AG08395 (cell line): ENCODE data around the gene ARHGEF7.

Experiments
- DNase-seq: peaks from one replicate; pipeline ENCODE4 v3.0.0; 2012; ENCODE audit warnings: mixed read lengths, low spot score

Gene ARHGEF7

GRCh38 chr13:111111376-111111937 is 3.7 kb upstream of the ARHGEF7 start:
- no peak for DNase-seq

- no peak for DNase-seq
Observed at GRCh38 chr13:111112196-111112595, 2.9 kb upstream of the ARHGEF7 start.

DNA sequence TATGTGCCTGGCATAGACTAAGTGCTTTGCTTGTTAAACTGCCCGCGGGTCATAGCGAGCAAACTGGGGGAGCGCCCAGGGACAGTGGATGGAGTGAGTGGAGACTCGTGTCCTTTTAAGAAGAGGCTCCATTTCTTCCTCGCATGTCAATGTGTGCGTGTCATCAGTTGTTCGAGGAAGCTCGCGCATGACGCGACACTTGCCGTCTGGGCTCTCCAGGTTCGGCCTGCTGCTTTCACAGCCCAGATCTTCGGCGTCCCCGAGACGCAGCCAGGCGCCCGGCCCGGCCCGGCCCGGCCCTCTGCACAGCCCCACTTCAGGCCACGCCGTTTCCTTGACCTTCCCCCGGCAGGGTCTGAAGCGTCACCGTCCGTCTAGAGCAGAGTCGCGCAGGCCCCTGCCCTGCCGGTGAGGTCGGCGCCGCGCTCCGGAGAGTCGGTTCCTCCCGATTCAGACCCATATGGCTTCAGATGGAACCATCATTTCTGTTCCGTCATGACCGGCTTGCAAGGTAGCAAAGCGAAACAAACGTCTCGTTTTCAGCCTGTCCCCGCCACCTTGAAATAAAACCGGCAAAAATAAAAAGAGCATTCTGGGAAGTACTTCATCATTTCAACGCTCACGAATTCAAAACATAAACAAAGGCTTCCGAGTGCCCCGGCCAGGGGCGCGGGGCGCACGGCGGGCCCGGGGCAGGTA is 599 bp upstream of the ARHGEF7 start:
- DNase-seq: peak; percentile 60

GRCh38 chr13:111115965-111116521 is 933 bp downstream of the ARHGEF7 start:
- peak; percentile 78 for DNase-seq

DNA sequence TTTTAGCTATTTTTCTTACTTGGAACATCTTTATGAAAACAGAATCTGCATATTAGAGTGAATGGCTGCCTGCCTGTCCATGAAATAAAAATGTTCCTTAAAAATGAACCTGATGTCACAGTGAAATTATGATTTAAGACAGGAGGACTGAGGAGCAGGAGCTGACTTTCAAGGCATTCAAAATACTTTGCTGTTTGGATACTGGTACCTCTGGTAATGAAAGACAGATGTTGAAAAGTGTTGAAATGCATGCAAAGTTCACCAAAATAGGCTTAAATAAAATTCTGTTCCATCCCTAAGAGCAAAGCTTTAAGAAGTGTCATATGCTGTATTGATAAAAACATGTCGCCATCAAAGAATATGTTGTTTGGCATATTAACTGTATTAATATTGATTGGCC is 1.7 kb downstream of the ARHGEF7 start:
- DNase-seq: peak; percentile 21

DNA sequence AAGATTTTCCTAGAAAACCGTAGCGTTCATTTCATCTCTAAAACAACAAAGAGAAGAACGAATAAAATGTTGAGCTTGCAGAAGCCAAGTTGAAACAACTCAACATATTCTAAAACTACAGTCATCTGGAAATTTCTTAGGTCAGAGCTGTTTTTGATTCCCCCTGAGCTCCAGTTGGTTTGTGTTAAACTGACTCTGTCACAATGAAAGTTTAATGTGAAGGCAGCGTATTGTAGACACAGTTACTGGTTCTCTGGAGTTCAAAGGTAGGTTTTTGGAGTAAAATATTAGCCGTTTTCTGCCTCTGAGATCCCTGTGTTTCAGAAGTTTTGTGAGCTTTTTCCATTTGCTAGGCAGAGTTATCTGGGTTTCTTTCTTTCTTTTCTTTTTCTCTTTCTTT is 2.2 kb downstream of the ARHGEF7 start:
- DNase-seq: no peak

DNA sequence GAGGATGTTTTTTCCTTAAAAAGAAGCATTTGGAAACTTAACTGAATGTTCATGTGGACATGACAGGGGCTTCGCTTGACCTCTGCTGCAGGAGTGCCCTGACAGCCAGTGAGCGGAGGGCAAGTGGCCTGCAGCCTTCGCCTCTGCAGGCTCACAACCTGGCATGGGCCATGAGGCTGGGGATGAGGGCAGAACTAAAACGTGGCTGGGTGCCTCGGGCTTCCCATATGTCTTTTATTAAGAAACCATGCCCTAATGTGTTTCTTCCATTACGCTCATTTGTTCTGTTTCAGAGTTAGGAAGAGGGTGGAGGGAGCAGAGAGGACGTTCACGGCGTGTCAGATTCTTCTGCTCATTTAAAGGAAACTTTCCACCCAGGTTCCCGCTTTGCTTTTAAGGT is 2.9 kb downstream of the ARHGEF7 start:
- no peak for DNase-seq

GRCh38 chr13:111118898-111119607 is 3.9 kb downstream of the ARHGEF7 start:
- DNase-seq: no peak

DNA sequence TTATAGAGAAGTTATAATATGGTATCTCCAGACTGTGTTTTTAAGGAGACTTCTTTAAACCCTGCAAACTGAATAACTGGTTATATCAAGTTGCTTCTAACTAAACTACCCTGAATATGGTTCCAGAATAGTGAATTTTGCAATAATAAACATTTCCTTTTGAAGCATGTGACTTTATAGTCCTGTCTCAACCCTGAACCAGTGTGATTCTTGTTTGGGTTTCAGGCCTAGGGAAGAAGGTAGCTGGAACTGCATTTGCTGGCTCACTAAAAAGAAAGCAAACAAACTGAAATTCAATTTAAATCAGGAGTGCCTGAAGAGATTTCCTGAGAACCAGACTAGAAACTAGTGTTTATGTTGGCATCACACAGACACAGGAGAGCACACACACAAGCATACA is 4.9 kb downstream of the ARHGEF7 start:
- DNase-seq: no peak

- DNase-seq: no peak
Observed at GRCh38 chr13:111120422-111120821, 5.3 kb downstream of the ARHGEF7 start.

GRCh38 chr13:111120913-111121312 is 5.8 kb downstream of the ARHGEF7 start:
- no peak for DNase-seq

GRCh38 chr13:111121506-111121905 is 6.4 kb downstream of the ARHGEF7 start:
- no peak for DNase-seq

GRCh38 chr13:111122056-111122455 is 6.9 kb downstream of the ARHGEF7 start:
- DNase-seq: no peak

DNA sequence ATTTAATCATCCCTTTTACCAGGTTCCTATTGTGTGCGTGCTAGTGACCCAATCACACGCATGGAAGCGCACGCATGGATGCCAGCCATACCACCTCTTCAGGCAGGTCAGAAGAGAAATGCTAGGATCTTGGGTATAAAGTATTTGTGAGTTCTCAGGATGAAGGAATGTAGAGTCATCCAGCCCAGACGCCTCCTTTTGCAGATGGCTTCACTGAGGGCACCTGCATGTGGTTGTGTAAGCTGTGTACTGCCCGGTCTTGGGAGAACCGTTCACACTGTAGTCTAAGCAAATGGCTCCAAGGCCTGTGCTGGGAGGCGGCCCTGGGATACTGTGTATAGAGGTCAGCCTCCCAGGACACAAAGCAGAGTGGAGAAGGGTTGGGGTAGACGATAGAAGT is 7.5 kb downstream of the ARHGEF7 start:
- no peak for DNase-seq

DNA sequence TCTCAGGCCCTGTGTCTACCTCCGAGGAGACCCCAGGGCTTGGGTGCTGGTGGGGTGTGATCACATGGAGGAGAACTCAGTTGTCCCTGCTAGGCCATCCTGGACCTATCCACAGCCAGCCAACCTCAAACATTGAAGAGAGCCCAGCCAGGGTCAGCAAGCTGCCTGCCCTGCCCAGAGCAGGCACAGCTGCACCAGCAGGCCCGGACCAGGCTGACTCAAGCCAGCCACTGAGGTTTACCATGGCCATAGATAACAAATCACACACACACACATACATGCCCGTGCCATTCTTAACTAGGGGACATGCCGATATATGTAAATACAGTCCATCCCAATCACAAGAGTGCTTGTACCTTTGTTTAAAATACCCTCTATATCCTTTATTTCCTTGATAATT is 8.1 kb downstream of the ARHGEF7 start:
- no peak for DNase-seq

DNA sequence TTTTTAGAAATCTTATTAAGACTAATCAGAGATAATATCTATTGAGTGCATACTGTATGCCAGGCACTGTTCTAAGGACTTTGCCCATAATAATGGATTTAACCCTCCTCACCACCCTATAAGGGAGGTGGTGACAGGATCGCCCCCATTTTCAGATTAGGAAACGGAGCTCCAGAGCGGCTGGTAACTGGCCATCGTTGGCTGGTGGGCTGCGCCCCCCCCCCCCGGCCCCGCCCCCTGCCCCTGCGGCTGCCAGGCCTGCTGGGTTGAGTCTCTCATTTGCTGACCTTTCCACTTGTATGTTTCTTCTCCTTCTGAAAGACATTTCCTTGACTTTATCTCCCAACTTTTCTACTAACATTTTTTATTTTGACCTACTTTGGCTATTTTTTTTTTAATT is 8.5 kb downstream of the ARHGEF7 start:
- DNase-seq: no peak

- DNase-seq: no peak
Observed at GRCh38 chr13:111126509-111126908, 11.4 kb downstream of the ARHGEF7 start.

DNA sequence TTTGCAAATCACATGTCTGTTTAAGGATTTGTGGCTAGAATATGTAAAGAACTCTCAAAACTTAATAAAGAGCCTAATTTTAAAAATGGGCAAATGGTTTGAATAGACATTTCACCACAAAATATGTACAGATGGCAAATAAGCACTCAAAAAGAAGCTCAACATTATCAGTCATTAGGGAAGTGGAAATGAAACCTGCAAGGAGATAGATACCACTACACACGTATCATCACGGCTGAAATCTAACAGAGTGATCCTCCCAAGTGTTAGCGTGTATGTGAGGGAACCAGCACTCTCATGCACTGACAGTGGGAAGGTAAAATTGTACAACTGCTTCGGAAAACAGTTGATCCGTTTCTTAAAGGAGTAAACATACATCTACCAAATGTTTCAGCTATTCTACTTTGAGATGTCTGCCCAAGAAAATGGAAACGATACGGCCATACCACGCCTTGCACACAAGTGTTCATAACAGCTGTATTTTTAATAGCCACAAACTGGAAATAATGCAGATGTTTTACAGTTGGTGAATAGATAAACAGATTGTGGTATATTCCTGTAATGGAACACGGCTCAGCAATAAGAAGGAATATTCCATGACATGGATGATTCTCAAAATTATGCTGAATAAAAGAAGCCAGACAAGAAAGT is 14.5 kb downstream of the ARHGEF7 start:
- DNase-seq: no peak

DNA sequence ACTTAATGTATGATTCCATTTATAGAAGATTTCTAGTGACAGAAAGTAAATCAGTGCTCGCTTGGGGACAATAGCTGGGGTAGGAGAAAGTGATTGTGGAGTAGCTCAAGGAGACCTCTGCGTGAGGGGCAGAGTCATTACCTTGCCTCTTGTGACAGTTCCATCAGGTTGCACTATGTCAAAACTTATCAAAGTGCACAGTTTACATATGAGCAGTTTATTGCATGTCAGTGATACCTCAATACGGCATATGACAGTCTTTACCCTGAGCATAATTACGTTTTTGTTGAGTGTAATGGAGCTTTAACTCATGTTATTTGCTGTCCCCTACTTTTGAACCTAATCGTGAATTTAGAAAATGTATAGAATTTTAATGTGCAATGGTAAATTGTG is 15.0 kb downstream of the ARHGEF7 start:
- no peak for DNase-seq

DNA sequence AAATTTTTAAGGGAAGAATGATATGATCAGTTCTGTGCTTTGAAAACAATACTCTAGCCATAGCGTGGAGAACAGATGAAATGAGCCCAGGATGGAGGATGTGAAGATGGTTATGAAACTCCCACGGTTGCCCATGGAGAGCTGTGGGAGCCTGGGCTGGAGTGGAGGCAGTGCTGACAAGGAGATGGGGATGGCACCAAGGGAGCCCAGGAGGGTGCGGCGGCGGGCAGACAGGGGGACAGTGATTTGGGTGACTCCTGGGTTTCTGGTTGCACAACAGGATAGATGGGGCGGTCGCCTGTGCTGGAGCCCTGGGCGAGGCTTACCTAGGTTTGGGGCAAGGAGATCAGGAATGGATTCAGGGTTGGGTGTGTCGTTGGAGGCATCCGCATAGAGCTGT is 15.9 kb downstream of the ARHGEF7 start:
- no peak for DNase-seq

DNA sequence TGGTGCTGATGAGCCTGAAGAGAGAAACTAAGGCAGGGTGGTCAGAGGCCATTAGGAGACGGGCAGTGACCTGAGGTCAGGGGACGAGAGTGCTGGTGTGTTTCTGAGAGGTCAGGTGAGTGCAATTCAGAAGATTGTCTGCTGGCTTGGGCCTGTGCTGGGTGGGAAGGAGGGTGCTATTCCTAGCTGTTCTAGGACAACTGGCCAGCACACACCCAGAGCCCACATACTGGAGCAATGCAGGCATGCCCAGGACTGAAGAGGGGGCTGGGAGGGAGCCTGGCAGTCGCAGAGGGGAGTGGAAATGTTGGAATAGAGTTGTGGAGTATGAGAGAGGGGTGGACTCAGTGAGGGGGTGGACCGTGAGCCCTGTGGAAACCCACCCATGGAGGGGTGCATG is 16.5 kb downstream of the ARHGEF7 start:
- no peak for DNase-seq

- no peak for DNase-seq
Observed at GRCh38 chr13:111132948-111133347, 17.8 kb downstream of the ARHGEF7 start.

DNA sequence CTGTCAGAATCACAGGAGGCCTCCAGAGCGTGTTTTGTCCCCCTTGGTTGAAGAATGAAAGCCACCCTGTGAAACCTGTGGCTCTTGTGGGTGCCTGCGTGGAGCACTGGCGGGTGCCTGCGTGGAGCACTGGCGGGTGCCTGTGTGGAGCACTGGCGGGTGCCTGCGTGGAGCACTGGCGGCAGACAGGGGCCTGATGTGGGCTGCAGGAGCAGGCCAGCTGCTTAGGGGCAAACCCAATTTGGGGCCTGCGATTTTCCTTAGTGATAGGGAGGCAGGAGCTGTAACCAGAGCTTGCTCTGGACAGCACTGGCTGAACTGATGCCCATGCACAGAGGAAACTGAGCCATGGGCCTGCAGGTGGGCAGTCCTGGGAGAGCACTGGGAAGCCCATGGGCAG is 24.3 kb downstream of the ARHGEF7 start:
- DNase-seq: no peak
